Vein endothelial cell (primary cell): ENCODE data around the gene BLID. TPM values are rescaled to one million over a fixed set of nuclear protein-coding genes. Genes with fewer than 3 reads are reported as not detected.
A peak's percentile ranks its signal among the peaks of the same experiment; 100 is the strongest.

Source experiments
- small RNA-seq: library from RNA; depleted of rRNA; stranded (forward); fragments of <200 nt; gene quantifications from one replicate; pipeline ENCODE3, GENCODE V24; 2012
- total RNA-seq: library from RNA; depleted of rRNA; stranded (reverse); fragments of >200 nt; gene quantifications from 2 replicates; pipeline ENCODE4 v1.2.3, GENCODE V29; 2012

The BLID gene, protein sequence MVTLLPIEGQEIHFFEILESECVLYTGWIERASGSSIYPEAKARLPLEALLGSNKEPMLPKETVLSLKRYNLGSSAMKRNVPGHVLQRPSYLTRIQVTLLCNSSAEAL
- total RNA-seq = 6.8 and 8.2 TPM in 2 replicates

GRCh38 chr11:122115524-122116379 is at the start of gene BLID:
BLID (minus strand) TSS chr11:122116215; CDS start chr11:122115922, 293 bp downstream.

Small RNA genes within 50 kb of the gene (small RNA-seq; reads per million reads assigned to genes)
- gene MIR100 (16,412 reads per million, percentile 100 among the genes with 10 or more reads in this experiment), gene MIR125B1 (14.3 reads per million, percentile 97 among the genes with 10 or more reads in this experiment), gene MIRLET7A2 (27.7 reads per million, percentile 98 among the genes with 10 or more reads in this experiment)
